NT2/D1 (cell line): ENCODE data around the gene PPIL1.

Source experiments
- DNase-seq: peaks from one replicate; pipeline ENCODE4 v3.0.0-alpha.2; 2011; ENCODE audit warnings: low read depth, low spot score
- H3K27me3 ChIP-seq: 2 replicates; pipeline ENCODE4 v1.6.0; 2011; ENCODE audit warnings: mild to moderate bottlenecking; ENCODE audit not compliant: insufficient read length, insufficient read depth
- H3K36me3 ChIP-seq: 2 replicates; pipeline ENCODE4 v1.6.1; 2011; ENCODE audit warnings: mild to moderate bottlenecking, low read length, mixed read lengths; ENCODE audit not compliant: insufficient read depth, insufficient read length
- H3K4me1 ChIP-seq: 2 replicates; pipeline ENCODE4 v1.5.1; 2011; ENCODE audit not compliant: insufficient read depth, insufficient read length
- H3K4me3 ChIP-seq: 2 replicates; pipeline ENCODE4 v1.5.1; 2011; ENCODE audit warnings: low read depth; ENCODE audit not compliant: insufficient read length
- H3K9ac ChIP-seq: 2 replicates; pipeline ENCODE4 v1.6.0; 2011; ENCODE audit warnings: low read depth; ENCODE audit not compliant: insufficient read length
- H3K9me3 ChIP-seq: 2 replicates; pipeline ENCODE4 v1.5.1; 2011; ENCODE audit warnings: mild to moderate bottlenecking, low read length; ENCODE audit not compliant: insufficient read depth
- SUZ12 ChIP-seq: IDR thresholded peaks from 2 replicates; pipeline ENCODE4 v1.6.1; 2011; ENCODE audit not compliant: insufficient read length, insufficient read depth; ENCODE audit errors: extremely low read depth
- YY1 ChIP-seq: IDR thresholded peaks from 2 replicates; pipeline ENCODE4 v1.6.1; 2011; ENCODE audit not compliant: insufficient read length, insufficient read depth
- ZNF274 ChIP-seq: IDR thresholded peaks from 2 replicates; pipeline ENCODE4 v1.6.1; 2011; ENCODE audit warnings: mild to moderate bottlenecking, low read depth, low read length

PPIL1 gene

DNA sequence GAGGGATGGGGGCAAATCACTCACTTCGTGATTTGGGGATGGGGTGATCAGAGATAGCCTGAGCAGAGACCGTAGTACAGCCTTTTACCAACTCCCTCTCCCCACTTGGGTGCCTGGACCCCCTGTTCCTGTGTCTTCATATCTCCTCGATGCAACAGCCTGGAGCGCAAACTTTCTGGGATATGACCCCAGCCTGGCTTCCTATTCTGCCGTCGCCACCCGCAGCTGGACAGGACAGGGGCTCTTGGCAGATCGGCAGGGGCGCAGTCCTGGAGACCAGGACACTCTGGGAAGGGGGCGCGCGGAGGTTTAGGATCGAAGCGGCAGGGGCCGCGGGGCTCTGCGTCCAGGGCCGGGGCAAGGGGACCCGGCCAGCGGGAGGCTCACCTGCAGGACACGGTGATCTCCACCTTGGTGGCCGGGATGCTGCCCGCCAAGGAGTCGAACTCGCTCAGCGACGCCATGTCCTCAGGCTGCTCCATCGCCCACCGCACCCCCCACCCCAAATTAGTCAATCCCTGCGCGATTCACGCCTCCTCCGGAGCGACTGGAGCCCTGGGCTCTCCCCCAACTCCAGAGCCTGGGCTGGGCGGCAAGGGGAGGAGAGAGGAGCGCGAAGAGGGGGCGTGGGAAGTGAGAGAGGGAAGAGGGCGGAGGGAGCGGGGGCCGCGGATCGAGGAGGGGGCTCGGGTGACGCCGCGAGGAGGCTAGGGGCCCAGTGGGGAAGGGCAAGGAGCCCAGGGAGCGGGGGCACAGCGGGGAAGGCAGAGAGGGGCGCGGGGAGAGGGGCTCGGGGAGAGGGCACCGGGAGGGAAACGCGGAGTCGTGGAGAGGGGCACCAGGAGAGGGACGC lies 35.5 kb downstream of the PPIL1 start, which contains the start of gene CPNE5:
Gene CPNE5, minus strand, starts transcription at position 549 of the 853 bp plus-strand sequence. Its CDS starts 67 bp downstream, at position 482.
- Histone ChIP-seq H3K27me3 (peaks cover 50% of the 10 kb centered on the region), H3K4me3 (peak within 1 kb of the TSS; percentile 43), H3K4me1 (peaks cover 6% of the 10 kb centered on the region), H3K36me3 (no peaks in the 10 kb centered on the region), H3K9me3 (no peaks in the 10 kb centered on the region), H3K9ac (peak within 1 kb of the TSS; percentile 67)
- no peak for DNase-seq
- TF ChIP-seq ZNF274 = no peak
- TF ChIP-seq SUZ12 = no peak
- TF ChIP-seq YY1 = no peak

DNA sequence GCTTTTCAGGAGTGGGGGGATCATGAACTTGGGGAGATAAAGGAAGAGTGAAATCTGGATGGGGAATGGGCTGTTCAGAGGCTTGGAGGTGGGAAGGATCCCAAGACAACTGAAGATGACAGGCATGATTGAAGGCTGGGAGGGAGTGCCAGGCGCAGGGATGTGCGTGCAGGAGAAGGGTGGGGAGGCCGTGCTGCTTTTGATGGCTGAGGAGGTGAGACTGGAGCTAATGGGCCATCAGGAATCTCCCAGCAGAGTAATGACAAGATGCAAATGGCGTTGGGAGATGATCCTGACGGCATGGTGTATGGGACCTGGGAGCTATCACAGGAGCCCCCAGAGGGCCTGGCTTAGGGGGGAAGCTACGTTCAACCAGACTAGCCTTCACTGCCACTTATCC lies 36.9 kb downstream of the PPIL1 start:
- Histone ChIP-seq H3K9me3 (no peaks in the 10 kb centered on the region; the same call in 1 of the 2 replicates), H3K27me3 (peaks cover 50% of the 10 kb centered on the region), H3K4me1 (peaks cover 3% of the 10 kb centered on the region), H3K36me3 (no peaks in the 10 kb centered on the region), H3K4me3 (no peak overlapping the region), H3K9ac (no peak overlapping the region)
- DNase-seq = no peak
- TF ChIP-seq SUZ12 = no peak
- TF ChIP-seq YY1 = no peak
- TF ChIP-seq ZNF274 = no peak

- H3K27me3 ChIP-seq = peaks cover 50% of the 10 kb centered on the region
- no peak overlapping the region for H3K4me3 ChIP-seq
- H3K4me1 ChIP-seq = peaks cover 3% of the 10 kb centered on the region
- TF ChIP-seq YY1 (no peak), ZNF274 (no peak), SUZ12 (no peak)
- no peak for DNase-seq
- H3K9me3 ChIP-seq = no peaks in the 10 kb centered on the region; the same call in 1 of the 2 replicates
- no peaks in the 10 kb centered on the region for H3K36me3 ChIP-seq
- no peak overlapping the region for H3K9ac ChIP-seq
These were observed 37.6 kb downstream of the PPIL1 start for GRCh38 chr6:36837022-36837339.

DNA sequence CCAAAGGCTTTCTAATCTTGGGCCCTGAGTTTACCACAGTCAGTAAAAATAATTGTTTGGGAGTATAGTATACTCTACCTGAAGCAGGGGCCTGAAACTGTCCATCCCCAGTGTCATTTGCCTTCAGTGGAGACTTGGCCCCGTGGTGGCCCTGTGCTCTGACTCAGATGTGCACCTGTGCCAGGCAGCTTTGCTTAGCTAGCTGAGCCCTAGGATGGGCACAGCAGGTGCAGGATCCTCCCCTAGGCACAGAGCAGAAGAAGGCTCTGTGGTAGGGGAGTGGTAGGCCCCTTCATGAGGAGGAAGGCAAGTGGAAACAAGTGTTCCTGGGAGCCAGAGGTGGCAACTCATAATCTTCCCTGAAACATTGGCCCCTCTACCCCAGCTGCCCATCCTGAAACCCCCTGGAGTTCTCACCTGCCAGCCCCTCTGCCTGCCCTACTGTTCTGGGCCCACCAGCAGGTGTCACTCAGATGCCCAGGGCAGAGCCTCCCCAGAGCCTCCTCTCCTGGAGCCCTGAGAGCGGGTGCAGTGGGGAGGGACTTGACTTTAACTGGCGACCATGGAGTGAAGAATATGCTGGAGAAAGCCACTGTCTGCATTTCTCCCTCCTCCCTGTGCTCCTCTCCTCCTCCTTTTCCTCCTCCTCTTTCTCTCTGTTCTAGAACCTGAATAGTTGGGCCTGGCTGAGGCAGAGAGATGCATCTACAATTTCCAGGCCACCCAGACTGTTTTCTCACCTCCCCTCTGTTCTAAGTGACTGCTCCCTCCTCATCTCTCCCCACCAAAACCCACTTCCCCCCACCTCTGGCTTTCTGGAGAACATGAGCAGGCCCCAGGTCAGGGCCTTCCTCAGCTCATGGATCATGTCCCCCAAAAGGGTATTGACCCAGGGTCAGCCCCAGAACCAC lies 38.2 kb downstream of the PPIL1 start:
- no peaks in the 10 kb centered on the region for H3K36me3 ChIP-seq
- H3K4me1 ChIP-seq = peaks cover 3% of the 10 kb centered on the region
- H3K9me3 ChIP-seq = no peaks in the 10 kb centered on the region; the same call in 1 of the 2 replicates
- no peak overlapping the region for H3K9ac ChIP-seq
- no peak for TF ChIP-seq YY1
- no peak for TF ChIP-seq ZNF274
- no peak for TF ChIP-seq SUZ12
- peaks cover 50% of the 10 kb centered on the region for H3K27me3 ChIP-seq
- DNase-seq = no peak
- no peak overlapping the region for H3K4me3 ChIP-seq

DNA sequence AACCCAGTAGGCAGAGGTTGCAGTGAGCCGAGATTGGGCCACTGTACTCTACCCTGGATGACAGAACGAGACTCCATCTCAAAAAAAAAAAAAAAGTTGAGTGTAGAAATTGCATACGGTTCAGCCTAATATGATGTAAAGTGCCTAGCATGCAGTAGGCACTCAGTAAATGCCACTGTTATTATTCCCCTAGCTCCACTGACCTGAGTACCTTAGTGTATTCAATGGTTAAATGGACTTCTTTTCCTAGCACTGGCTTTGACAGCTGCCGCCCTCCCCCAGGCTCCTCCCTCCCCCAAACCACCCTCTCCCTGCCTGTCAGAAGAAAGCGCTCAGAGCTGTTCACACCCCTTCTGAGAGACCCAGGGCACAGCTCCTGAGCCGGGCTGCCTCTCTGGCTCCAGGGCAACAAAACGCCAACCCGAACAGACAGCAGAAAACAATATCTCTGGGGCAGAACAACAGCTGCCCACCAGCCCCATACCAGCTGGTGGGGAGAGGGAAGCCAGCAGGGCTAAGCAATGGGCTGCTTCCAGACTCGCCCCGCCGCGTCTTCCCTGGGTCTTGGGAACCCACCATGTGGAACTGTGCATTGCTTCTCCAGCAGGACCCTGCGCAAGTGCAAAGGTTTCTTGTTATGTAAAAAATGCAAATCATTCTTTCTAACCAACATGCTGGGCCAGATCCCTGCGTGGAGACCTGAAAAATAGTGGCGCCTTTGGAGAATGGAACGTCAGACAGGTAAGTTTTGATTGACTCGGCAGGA lies 39.8 kb downstream of the PPIL1 start:
- no peaks in the 10 kb centered on the region; the same call in 1 of the 2 replicates for H3K9me3 ChIP-seq
- no peak overlapping the region for H3K9ac ChIP-seq
- no peaks in the 10 kb centered on the region for H3K4me1 ChIP-seq
- no peaks in the 10 kb centered on the region for H3K36me3 ChIP-seq
- no peak for TF ChIP-seq ZNF274
- no peak for TF ChIP-seq SUZ12
- TF ChIP-seq YY1 = no peak
- no peak overlapping the region for H3K4me3 ChIP-seq
- no peak for DNase-seq
- H3K27me3 ChIP-seq = peaks cover 36% of the 10 kb centered on the region

- H3K9me3 ChIP-seq = no peaks in the 10 kb centered on the region; the same call in 1 of the 2 replicates
- H3K27me3 ChIP-seq = peaks cover 24% of the 10 kb centered on the region
- DNase-seq = no peak
- no peak overlapping the region for H3K9ac ChIP-seq
- H3K4me1 ChIP-seq = no peaks in the 10 kb centered on the region
- H3K36me3 ChIP-seq = no peaks in the 10 kb centered on the region
- TF ChIP-seq ZNF274 (no peak), SUZ12 (no peak), YY1 (no peak)
- no peak overlapping the region for H3K4me3 ChIP-seq
These were observed 41.3 kb downstream of the PPIL1 start for GRCh38 chr6:36833182-36833789.
